ENCODE data around the gene TMEM98. TPM values are rescaled to one million over a fixed set of nuclear protein-coding genes. Genes with fewer than 3 reads are reported as not detected.

The TMEM98 gene
- total RNA-seq, 1 experiment from 2014 or later = 67.6 TPM

DNA sequence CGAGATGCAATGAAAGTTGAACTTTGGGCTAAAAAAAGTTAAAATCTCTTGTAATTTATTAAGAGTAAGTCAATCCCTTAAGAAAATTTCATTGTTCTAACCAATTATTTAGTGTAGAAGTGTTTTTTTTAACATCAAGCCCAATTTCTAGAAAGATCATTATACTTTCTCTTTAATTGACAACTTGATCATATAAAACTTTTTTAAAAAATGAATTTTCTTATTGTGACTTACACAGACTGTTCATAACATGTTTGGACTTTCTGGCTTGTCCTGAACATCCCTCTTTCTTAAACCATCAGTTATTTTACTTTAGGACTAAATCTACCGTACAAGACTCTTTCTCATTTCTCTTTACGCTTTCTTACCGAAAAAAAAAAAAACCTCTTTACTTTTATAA lies 26.2 kb upstream of the TMEM98 start:
- BruUV-seq (replicated peaks) = no TSS peak
- Histone ChIP-seq H3K4me1 (ENCODE audit: insufficient read depth, low read length, poor library complexity, severe bottlenecking) (no peaks in the 10 kb centered on the region), H3K4me3 (ENCODE audit: low read depth, low read length, poor library complexity, severe bottlenecking) (no peak overlapping the region), H3K9me3 (ENCODE audit: low read depth, low read length, poor library complexity, severe bottlenecking) (no peaks in the 10 kb centered on the region), H3K27ac (ENCODE audit: low read depth, low read length, poor library complexity, severe bottlenecking) (no peak overlapping the region), H3K27me3 (replicated peaks; ENCODE audit: insufficient read depth, low read depth, low read length, poor library complexity) (no peaks in the 10 kb centered on the region), H3K36me3 (ENCODE audit: insufficient read depth, low read length, poor library complexity, severe bottlenecking) (no peaks in the 10 kb centered on the region)
- intact Hi-C loops (cut with micrococcal nuclease; ENCODE audit: unreplicated experiment) = no loop called here
- ChIA-PET POLR2A (ENCODE audit: low non-redundant PET) (no interaction called here), CTCF (no interaction called here)
- TF ChIP-seq, protein P1, sequence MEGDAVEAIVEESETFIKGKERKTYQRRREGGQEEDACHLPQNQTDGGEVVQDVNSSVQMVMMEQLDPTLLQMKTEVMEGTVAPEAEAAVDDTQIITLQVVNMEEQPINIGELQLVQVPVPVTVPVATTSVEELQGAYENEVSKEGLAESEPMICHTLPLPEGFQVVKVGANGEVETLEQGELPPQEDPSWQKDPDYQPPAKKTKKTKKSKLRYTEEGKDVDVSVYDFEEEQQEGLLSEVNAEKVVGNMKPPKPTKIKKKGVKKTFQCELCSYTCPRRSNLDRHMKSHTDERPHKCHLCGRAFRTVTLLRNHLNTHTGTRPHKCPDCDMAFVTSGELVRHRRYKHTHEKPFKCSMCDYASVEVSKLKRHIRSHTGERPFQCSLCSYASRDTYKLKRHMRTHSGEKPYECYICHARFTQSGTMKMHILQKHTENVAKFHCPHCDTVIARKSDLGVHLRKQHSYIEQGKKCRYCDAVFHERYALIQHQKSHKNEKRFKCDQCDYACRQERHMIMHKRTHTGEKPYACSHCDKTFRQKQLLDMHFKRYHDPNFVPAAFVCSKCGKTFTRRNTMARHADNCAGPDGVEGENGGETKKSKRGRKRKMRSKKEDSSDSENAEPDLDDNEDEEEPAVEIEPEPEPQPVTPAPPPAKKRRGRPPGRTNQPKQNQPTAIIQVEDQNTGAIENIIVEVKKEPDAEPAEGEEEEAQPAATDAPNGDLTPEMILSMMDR (conservative IDR thresholded peaks at IDR 0.05; ENCODE audit: low read depth, low read length) = no peak
- TF ChIP-seq EZH2 (IDR thresholded peaks at IDR 0.05; ENCODE audit: borderline replicate concordance, low read depth, low read length, poor library complexity, severe bottlenecking) = no peak
- no peak for DNase-seq (ENCODE audit: low spot score)

DNA sequence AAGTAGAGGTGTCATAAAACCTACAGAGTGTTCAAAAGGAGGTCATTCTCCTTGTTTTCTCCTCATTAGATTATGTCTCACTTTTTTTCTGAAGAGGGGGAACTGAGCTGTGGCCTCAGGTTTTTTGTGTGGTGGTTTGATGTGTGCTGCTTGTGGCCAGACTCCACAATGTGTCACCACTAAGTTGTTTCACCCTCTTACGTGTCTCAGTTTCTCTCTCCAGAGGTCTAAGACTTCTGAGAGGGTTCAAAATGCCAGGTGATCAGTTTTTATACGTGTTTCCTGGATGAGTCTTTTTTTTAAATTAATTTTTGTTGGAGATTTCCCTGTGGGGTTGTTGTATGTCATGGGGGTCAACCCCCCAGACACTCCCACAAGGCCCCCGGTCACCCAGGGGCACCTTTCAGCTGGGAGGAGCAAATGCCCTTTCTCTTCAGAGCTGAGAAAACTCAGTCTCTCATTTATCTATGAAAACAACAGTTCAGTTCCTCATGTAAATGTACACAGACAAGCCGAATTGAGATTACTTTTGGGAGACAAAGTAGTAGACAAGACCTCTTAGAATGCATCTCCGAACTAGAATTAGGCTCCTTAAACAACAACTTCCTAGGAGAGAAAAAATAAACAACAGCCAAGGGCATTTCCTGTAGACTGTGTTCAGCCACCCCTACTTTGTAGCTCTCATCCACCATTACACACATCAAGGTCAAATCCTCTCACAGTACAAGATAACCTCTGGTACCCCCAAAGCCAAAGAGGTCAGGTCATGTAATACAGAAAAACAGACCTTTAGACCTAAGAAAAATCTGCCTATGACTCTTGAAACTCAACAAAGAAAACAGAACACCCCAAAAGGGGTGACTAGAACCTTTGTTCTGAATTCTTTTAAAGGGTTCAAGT lies 23.9 kb upstream of the TMEM98 start:
- Histone ChIP-seq H3K27me3 (replicated peaks; ENCODE audit: insufficient read depth, low read depth, low read length, poor library complexity) (no peaks in the 10 kb centered on the region), H3K4me1 (ENCODE audit: insufficient read depth, low read length, poor library complexity, severe bottlenecking) (no peaks in the 10 kb centered on the region), H3K9me3 (ENCODE audit: low read depth, low read length, poor library complexity, severe bottlenecking) (no peaks in the 10 kb centered on the region), H3K4me3 (ENCODE audit: low read depth, low read length, poor library complexity, severe bottlenecking) (no peak overlapping the region), H3K36me3 (ENCODE audit: insufficient read depth, low read length, poor library complexity, severe bottlenecking) (no peaks in the 10 kb centered on the region), H3K27ac (ENCODE audit: low read depth, low read length, poor library complexity, severe bottlenecking) (no peak overlapping the region)
- CTCF ChIA-PET = no interaction called here
- no TSS peak for BruUV-seq (replicated peaks)
- POLR2A ChIA-PET (ENCODE audit: low non-redundant PET) = interaction anchor here (0.5 kb wide), 1 partner anchor 733 kb away, joined by 3 read pairs; no protein-coding TSS in a partner anchor
- intact Hi-C loops (cut with micrococcal nuclease; ENCODE audit: unreplicated experiment) = no loop called here
- no peak for TF ChIP-seq EZH2 (IDR thresholded peaks at IDR 0.05; ENCODE audit: borderline replicate concordance, low read depth, low read length, poor library complexity, severe bottlenecking)
- TF ChIP-seq, protein P1 (conservative IDR thresholded peaks at IDR 0.05; ENCODE audit: low read depth, low read length) = no peak
- DNase-seq (ENCODE audit: low spot score) = no peak

DNA sequence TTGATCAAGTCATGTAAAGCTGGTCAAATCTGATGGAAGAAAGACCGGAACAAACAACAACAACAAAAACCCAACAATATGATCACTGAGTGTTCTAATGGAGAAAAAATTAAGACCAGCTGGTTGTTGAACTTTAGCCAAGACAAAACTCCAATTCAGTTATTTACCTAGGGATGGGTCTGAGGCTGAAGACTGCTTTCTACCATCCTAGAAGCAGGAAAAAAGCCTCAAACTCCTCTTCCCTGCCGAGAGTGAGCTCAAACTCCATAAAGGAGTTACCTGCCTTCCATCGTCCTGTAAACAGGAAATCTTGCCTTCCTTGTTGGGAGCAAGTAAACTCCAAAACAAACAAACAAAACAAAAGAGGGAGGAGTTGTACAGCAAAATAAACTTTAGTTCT lies 23.1 kb upstream of the TMEM98 start:
- Histone ChIP-seq H3K27me3 (replicated peaks; ENCODE audit: insufficient read depth, low read depth, low read length, poor library complexity) (no peaks in the 10 kb centered on the region), H3K27ac (ENCODE audit: low read depth, low read length, poor library complexity, severe bottlenecking) (no peak overlapping the region), H3K4me3 (ENCODE audit: low read depth, low read length, poor library complexity, severe bottlenecking) (no peak overlapping the region), H3K9me3 (ENCODE audit: low read depth, low read length, poor library complexity, severe bottlenecking) (no peaks in the 10 kb centered on the region), H3K4me1 (ENCODE audit: insufficient read depth, low read length, poor library complexity, severe bottlenecking) (no peaks in the 10 kb centered on the region), H3K36me3 (ENCODE audit: insufficient read depth, low read length, poor library complexity, severe bottlenecking) (no peaks in the 10 kb centered on the region)
- ChIA-PET POLR2A (ENCODE audit: low non-redundant PET) (no interaction called here), CTCF (no interaction called here)
- no peak for TF ChIP-seq EZH2 (IDR thresholded peaks at IDR 0.05; ENCODE audit: borderline replicate concordance, low read depth, low read length, poor library complexity, severe bottlenecking)
- TF ChIP-seq, protein P1 (conservative IDR thresholded peaks at IDR 0.05; ENCODE audit: low read depth, low read length) = no peak
- intact Hi-C loops (cut with micrococcal nuclease; ENCODE audit: unreplicated experiment) = no loop called here
- no peak for DNase-seq (ENCODE audit: low spot score)
- no TSS peak for BruUV-seq (replicated peaks)
